ENCODE results near the gene MRPL36. TPM values are rescaled to one million over a fixed set of nuclear protein-coding genes. Genes with fewer than 3 reads are reported as not detected.
A peak's percentile ranks its signal among the peaks of the same experiment; 100 is the strongest.

The MRPL36 gene
- total and polyA plus RNA-seq, 4 donors: 25.1 to 62.2 (median 39.0) TPM

- Histone ChIP-seq H3K4me3 (ENCODE audit: low read length in 2 of 2) (no peak overlapping the region), H3K9me3 (ENCODE audit: control insufficient read depth, low read length) (no peaks in the 10 kb centered on the region), H3K27me3 (ENCODE audit: control insufficient read depth in 1 of 2, insufficient read depth in 2 of 2, low read length in 1 of 2) (no peaks in the 10 kb centered on the region), H3K27ac (ENCODE audit: low read depth in 1 of 2, low read length in 2 of 2) (no peak overlapping the region), H3K4me1 (ENCODE audit: control insufficient read depth in 1 of 2, insufficient read depth in 2 of 2, low read length in 2 of 2) (no peaks in the 10 kb centered on the region), H3K36me3 (ENCODE audit: control insufficient read depth in 1 of 2, insufficient read depth in 2 of 2, low read length in 1 of 2) (no peaks in the 10 kb centered on the region)
- 79 to 89% methylated on average over 8 of the region's 8 CpGs for whole genome bisulfite sequencing, 2 donors
- intact Hi-C loops (cut with DNase I): no loop called here
- ATAC-seq (ENCODE audit: low FRiP score) (no peak), DNase-seq (peak; percentile 9 to 56)
Measured at GRCh38 chr5:1785062-1785461, 14.6 kb downstream of the MRPL36 start.

- no peak overlapping the region for H3K4me3 ChIP-seq (ENCODE audit: low read length in 2 of 2)
- 90 to 94% methylated on average over 20 of the region's 20 CpGs for WGBS, 2 donors
- peak; percentile 30 to 62 for DNase-seq
- H3K36me3 ChIP-seq (ENCODE audit: control insufficient read depth in 1 of 2, insufficient read depth in 2 of 2, low read length in 1 of 2): no peaks in the 10 kb centered on the region
- no peak overlapping the region for H3K27ac ChIP-seq (ENCODE audit: low read depth in 1 of 2, low read length in 2 of 2)
- H3K9me3 ChIP-seq (ENCODE audit: control insufficient read depth, low read length): no peaks in the 10 kb centered on the region
- intact Hi-C loops (cut with DNase I): no loop called here
- ATAC-seq (ENCODE audit: low FRiP score): no peak
- H3K27me3 ChIP-seq (ENCODE audit: control insufficient read depth in 1 of 2, insufficient read depth in 2 of 2, low read length in 1 of 2): no peaks in the 10 kb centered on the region
- no peaks in the 10 kb centered on the region for H3K4me1 ChIP-seq (ENCODE audit: control insufficient read depth in 1 of 2, insufficient read depth in 2 of 2, low read length in 2 of 2)
Measured at GRCh38 chr5:1784197-1785050, 15.2 kb downstream of the MRPL36 start.

DNA sequence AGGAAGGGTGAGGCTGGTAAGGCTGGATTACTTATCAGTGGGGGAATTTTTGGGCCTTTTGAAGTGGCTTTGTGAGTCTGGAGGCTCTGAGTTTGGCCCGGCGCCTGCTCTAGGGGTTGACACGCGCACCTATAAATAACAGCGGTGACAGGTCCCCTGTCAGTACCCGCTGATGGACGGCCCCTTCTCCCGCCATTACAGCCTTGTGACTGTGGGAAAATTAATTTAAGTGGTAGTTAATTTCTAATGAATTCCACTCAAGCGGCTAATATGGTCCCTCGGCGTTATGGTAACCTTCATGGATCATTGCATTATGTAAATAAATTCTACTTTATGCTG lies 16.5 kb downstream of the MRPL36 start:
- Histone ChIP-seq H3K36me3 (ENCODE audit: control insufficient read depth in 1 of 2, insufficient read depth in 2 of 2, low read length in 1 of 2) (no peaks in the 10 kb centered on the region), H3K4me1 (ENCODE audit: control insufficient read depth in 1 of 2, insufficient read depth in 2 of 2, low read length in 2 of 2) (no peaks in the 10 kb centered on the region), H3K27me3 (ENCODE audit: control insufficient read depth in 1 of 2, insufficient read depth in 2 of 2, low read length in 1 of 2) (no peaks in the 10 kb centered on the region), H3K4me3 (ENCODE audit: low read length in 2 of 2) (no peak overlapping the region), H3K27ac (ENCODE audit: low read depth in 1 of 2, low read length in 2 of 2) (no peak overlapping the region), H3K9me3 (ENCODE audit: control insufficient read depth, low read length) (no peaks in the 10 kb centered on the region)
- WGBS, 2 donors: 10 to 11% methylated on average over 11 of the region's 11 CpGs
- intact Hi-C loops (cut with DNase I): no loop called here
- DNase-seq (peak; percentile 11 to 69), ATAC-seq (ENCODE audit: low FRiP score) (no peak)

GRCh38 chr5:1782385-1783215 lies 17.0 kb downstream of the MRPL36 start:
- H3K4me1 ChIP-seq (ENCODE audit: control insufficient read depth in 1 of 2, insufficient read depth in 2 of 2, low read length in 2 of 2): no peaks in the 10 kb centered on the region
- WGBS, 2 donors: 50 to 54% methylated on average over 14 of the region's 14 CpGs
- no peaks in the 10 kb centered on the region for H3K27me3 ChIP-seq (ENCODE audit: control insufficient read depth in 1 of 2, insufficient read depth in 2 of 2, low read length in 1 of 2)
- H3K4me3 ChIP-seq (ENCODE audit: low read length in 2 of 2): no peak overlapping the region
- H3K9me3 ChIP-seq (ENCODE audit: control insufficient read depth, low read length): no peaks in the 10 kb centered on the region
- H3K36me3 ChIP-seq (ENCODE audit: control insufficient read depth in 1 of 2, insufficient read depth in 2 of 2, low read length in 1 of 2): no peaks in the 10 kb centered on the region
- no peak overlapping the region for H3K27ac ChIP-seq (ENCODE audit: low read depth in 1 of 2, low read length in 2 of 2)
- peak; percentile 15 to 22 for DNase-seq
- ATAC-seq (ENCODE audit: low FRiP score): no peak
- intact Hi-C loops (cut with DNase I): no loop called here

- WGBS, 2 donors: 81 to 83% methylated on average over 9 of the region's 9 CpGs
- ATAC-seq (ENCODE audit: low FRiP score): no peak
- H3K9me3 ChIP-seq (ENCODE audit: control insufficient read depth, low read length): no peaks in the 10 kb centered on the region
- H3K4me3 ChIP-seq (ENCODE audit: low read length in 2 of 2): no peak overlapping the region
- no peaks in the 10 kb centered on the region for H3K4me1 ChIP-seq (ENCODE audit: control insufficient read depth in 1 of 2, insufficient read depth in 2 of 2, low read length in 2 of 2)
- H3K36me3 ChIP-seq (ENCODE audit: control insufficient read depth in 1 of 2, insufficient read depth in 2 of 2, low read length in 1 of 2): no peaks in the 10 kb centered on the region
- no peak overlapping the region for H3K27ac ChIP-seq (ENCODE audit: low read depth in 1 of 2, low read length in 2 of 2)
- DNase-seq: peak; percentile 21 to 49
- no peaks in the 10 kb centered on the region for H3K27me3 ChIP-seq (ENCODE audit: control insufficient read depth in 1 of 2, insufficient read depth in 2 of 2, low read length in 1 of 2)
- intact Hi-C loops (cut with DNase I): no loop called here
Measured at GRCh38 chr5:1781726-1782384, 17.8 kb downstream of the MRPL36 start.

GRCh38 chr5:1781107-1781506 lies 18.5 kb downstream of the MRPL36 start:
- DNase-seq: peak in 1 of 2 donors; percentile 25
- WGBS, 2 donors: 89 to 94% methylated on average over 6 of the region's 6 CpGs

DNA sequence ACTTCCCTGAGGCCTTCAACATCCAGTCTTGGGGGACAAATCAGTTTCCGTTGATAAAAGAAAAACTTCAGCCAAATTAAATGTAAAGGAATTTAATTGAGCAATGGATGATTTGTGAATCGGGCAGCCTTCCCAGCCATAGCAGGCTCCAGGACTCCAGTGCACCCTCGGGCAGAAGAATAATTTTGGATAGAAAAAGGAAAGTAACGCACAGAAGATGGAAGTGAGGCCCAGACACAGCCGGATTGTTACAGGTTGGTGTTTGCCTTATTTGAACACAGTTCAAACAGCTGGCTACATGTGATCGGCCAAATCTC lies 19.1 kb downstream of the MRPL36 start:
- H3K4me3 ChIP-seq (ENCODE audit: low read length in 2 of 2): no peak overlapping the region
- DNase-seq: peak in 1 of 2 donors; percentile 4
- no peaks in the 10 kb centered on the region for H3K36me3 ChIP-seq (ENCODE audit: control insufficient read depth in 1 of 2, insufficient read depth in 2 of 2, low read length in 1 of 2)
- 71 to 73% methylated on average over 6 of the region's 6 CpGs for WGBS, 2 donors
- H3K27me3 ChIP-seq (ENCODE audit: control insufficient read depth in 1 of 2, insufficient read depth in 2 of 2, low read length in 1 of 2): no peaks in the 10 kb centered on the region
- intact Hi-C loops (cut with DNase I): no loop called here
- no peak overlapping the region for H3K27ac ChIP-seq (ENCODE audit: low read depth in 1 of 2, low read length in 2 of 2)
- no peaks in the 10 kb centered on the region for H3K4me1 ChIP-seq (ENCODE audit: control insufficient read depth in 1 of 2, insufficient read depth in 2 of 2, low read length in 2 of 2)
- H3K9me3 ChIP-seq (ENCODE audit: control insufficient read depth, low read length): no peaks in the 10 kb centered on the region
- ATAC-seq (ENCODE audit: low FRiP score): no peak

More at GRCh38 chr5:1781107-1781506, 18.5 kb downstream of the MRPL36 start:
- Histone ChIP-seq H3K27me3 (ENCODE audit: control insufficient read depth in 1 of 2, insufficient read depth in 2 of 2, low read length in 1 of 2) (no peaks in the 10 kb centered on the region), H3K4me3 (ENCODE audit: low read length in 2 of 2) (no peak overlapping the region), H3K9me3 (ENCODE audit: control insufficient read depth, low read length) (no peaks in the 10 kb centered on the region), H3K4me1 (ENCODE audit: control insufficient read depth in 1 of 2, insufficient read depth in 2 of 2, low read length in 2 of 2) (no peaks in the 10 kb centered on the region), H3K27ac (ENCODE audit: low read depth in 1 of 2, low read length in 2 of 2) (no peak overlapping the region), H3K36me3 (ENCODE audit: control insufficient read depth in 1 of 2, insufficient read depth in 2 of 2, low read length in 1 of 2) (no peaks in the 10 kb centered on the region)
- intact Hi-C loops (cut with DNase I): no loop called here
- no peak for ATAC-seq (ENCODE audit: low FRiP score)

DNA sequence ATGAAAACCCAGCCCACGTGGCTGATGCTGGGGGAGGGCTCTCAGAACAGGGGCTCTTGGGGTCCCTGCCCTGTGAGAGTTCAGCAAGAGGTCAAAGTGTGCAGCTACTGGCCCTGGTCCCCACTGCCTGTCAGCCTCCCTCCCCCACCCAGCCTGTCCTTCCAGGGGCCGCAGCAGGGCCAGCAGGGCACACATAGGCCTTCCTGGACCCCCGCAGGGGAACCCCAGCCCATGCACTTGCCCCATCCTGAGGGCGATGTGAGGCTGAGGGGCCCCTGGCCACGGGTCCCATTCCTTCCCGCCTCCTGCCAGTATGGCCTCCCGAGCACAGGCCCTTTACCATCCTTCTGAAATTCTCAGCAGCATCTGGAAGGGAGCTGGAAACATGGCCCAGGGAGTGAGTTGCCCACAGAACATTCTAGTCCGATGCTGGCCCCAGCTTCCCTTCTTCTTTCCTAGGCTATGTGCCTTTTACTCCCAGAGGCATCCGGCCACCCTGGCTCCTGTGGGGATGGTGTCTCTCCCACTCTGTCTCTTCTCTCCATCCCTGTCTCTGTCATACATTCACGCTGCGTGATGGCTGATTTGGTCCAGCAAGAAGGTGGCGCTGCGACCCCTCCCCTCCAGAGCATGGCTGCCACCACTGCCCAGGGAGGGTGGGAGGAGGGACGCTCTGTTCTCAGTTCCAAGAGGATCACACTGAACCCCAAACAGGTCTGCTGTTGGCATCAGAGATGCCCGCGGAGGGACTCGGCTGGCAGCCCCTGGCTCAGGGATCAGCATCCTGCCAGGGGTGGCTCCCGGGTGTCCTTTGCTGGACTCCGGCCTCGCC lies 19.6 kb downstream of the MRPL36 start:
- intact Hi-C loops (cut with DNase I): no loop called here
- ATAC-seq (ENCODE audit: low FRiP score) (no peak), DNase-seq (peak in 1 of 2 donors; percentile 67)
- Histone ChIP-seq H3K36me3 (ENCODE audit: control insufficient read depth in 1 of 2, insufficient read depth in 2 of 2, low read length in 1 of 2) (no peaks in the 10 kb centered on the region), H3K27ac (ENCODE audit: low read depth in 1 of 2, low read length in 2 of 2) (no peak overlapping the region), H3K4me1 (ENCODE audit: control insufficient read depth in 1 of 2, insufficient read depth in 2 of 2, low read length in 2 of 2) (no peaks in the 10 kb centered on the region), H3K4me3 (ENCODE audit: low read length in 2 of 2) (no peak overlapping the region), H3K27me3 (ENCODE audit: control insufficient read depth in 1 of 2, insufficient read depth in 2 of 2, low read length in 1 of 2) (no peaks in the 10 kb centered on the region), H3K9me3 (ENCODE audit: control insufficient read depth, low read length) (no peaks in the 10 kb centered on the region)
- 81% methylated on average over 20 of the region's 20 CpGs for WGBS, 2 donors

All from aorta (tissue), 5 donors.